Transverse colon (tissue), 4 donors: ENCODE measurements around the gene F7.

Experiments
- CTCF ChIP-seq, 5 experiments: fragments of 200-600 bp in 3 of 5; fragments of 450-650 bp in 2 of 5; sonication (generic) in 3 of 5; IDR thresholded peaks; 1 replicate in 2 of 5; 2 replicates in 3 of 5; pipeline ENCODE4 v1.5.1; 2016 to 2017; ENCODE audit warnings: antibody characterized with exemption in 5 of 5, inconsistent platforms in 3 of 5, mild to moderate bottlenecking in 2 of 5, moderate library complexity in 1 of 5
- EP300 ChIP-seq: sonication (generic); formaldehyde crosslinking; IDR thresholded peaks from one replicate; pipeline ENCODE4 v1.6.1; 2017; ENCODE audit warnings: antibody characterized with exemption, low read depth
- POLR2A ChIP-seq: fragments of 450-650 bp; IDR thresholded peaks from one replicate; pipeline ENCODE4 v1.6.1; 2016; ENCODE audit warnings: antibody characterized with exemption, mild to moderate bottlenecking, moderate library complexity
- POLR2AphosphoS5 ChIP-seq, 3 donors: sonication (generic); formaldehyde crosslinking; IDR thresholded peaks; one replicate each; pipeline ENCODE4 v1.6.1; 2016; ENCODE audit warnings: antibody characterized with exemption in 3 of 3

DNA sequence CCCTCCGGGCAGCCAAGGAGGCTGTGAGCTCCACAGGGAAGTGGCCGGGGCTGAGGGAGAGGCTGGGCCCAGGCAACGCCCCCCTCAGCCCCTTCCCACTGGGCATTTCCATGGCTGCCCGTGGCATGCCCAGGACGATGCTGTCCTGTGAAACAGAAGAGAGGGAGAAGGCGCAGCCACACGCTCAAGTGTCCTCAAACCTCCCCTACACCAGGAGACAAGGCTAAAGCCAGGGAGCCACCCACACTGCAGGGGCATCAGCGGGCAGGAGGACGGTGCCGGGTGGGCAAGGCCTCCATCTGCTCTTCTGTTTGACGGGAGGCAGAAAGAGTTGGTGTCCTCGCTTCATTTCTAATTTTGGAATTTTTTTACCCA, 38.7 kb downstream of the F7 start:
- TF ChIP-seq EP300 (no peak), CTCF (IDR thresholded peaks at IDR 0.05) (no peak), POLR2A (no peak), POLR2AphosphoS5 (IDR thresholded peaks at IDR 0.05) (no peak)
